NCI-H2227 (cell line): ENCODE measurements around the gene DNAJB11.
"Not testable (repeated sequence)": the region's sequence is repeated elsewhere in the genome, so short reads cannot be mapped to it uniquely, and the experiment has no call there.

Experiments used
- DNase-seq: peaks from one replicate; lab custom pipeline; 2025; ENCODE audit not compliant: unreplicated experiment; lab: John Stamatoyannopoulos, UW

DNAJB11 gene

GRCh38 chr3:186551387-186551786, 19.1 kb upstream of the DNAJB11 start:
- no peak for DNase-seq

DNA sequence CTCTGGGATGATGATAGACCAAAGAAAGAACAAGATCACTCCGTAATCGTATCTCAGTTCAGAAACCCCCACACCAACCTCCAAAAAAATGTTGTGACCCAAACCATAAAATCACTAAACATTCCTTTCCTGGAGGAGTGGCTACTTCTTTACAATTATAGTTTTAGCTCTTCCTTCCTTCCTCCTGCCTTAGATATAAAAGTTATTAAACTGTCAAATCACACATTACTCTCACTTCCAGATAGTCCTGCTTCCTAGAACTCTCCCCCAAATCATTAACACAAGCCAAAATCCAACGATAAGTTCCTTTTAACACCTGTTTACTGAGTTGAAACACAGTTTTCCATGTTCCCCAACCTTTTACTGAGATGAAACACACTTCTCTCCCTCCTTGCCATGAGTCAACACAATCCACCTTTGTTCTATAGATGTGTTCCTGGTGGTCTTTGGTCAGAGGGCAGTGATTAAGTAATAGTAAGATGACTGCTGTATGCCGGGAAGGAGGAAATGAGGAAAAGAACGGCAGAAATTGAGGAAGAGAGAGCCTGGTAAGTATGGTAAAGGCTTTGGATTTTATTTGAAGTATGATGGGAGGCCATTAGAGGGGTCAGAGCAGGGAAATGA, 18.0 kb upstream of the DNAJB11 start:
- no peak for DNase-seq

DNA sequence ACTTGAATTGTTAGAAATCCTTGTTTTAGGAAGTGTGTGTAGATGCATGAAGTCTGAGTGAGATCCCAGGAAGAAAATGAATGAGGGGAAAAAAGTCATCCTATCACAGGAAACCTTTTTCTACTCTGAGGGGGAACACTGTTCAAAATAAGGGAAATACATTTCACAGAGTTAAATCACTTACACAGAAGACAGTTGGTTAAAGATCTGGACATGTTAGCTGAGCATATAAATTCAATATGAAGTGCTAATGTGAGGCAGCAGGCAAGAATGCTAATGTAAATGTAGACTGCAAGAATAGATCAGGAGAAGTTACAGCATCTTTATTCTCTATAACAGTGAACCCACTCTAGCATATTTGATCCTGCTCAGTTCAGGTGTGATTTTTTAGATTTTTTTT, 5.9 kb upstream of the DNAJB11 start:
- no peak for DNase-seq

- no peak for DNase-seq
Measured at GRCh38 chr3:186566772-186567071, 3.8 kb upstream of the DNAJB11 start.

GRCh38 chr3:186567072-186567921, 3.2 kb upstream of the DNAJB11 start, which contains the start of gene TBCCD1:
Gene TBCCD1, minus strand, starts transcription at chr3:186567339. Its CDS starts 3,010 bp downstream, at chr3:186564329.
- peak; percentile 94 for DNase-seq

DNA sequence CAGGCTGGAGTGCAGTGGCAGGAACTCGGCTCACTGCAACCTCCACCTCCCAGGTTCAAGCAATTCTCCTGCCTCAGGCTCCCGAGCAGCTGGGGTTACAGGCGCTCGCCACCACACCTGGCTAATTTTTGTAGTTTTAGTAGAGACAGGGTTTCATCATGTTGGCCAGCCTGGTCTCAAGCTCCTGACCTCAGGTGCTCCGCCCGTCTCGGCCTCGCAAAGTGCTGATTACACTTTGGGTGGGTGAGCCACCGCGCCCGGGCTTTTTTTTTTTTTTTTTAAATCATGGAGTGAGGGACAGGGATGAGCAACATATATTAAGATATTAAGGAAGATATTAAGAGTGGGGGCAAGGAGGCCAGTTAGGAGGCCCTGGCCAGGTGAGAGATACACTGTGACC, 1.2 kb upstream of the DNAJB11 start:
- DNase-seq, result not testable (repeated sequence)

DNA sequence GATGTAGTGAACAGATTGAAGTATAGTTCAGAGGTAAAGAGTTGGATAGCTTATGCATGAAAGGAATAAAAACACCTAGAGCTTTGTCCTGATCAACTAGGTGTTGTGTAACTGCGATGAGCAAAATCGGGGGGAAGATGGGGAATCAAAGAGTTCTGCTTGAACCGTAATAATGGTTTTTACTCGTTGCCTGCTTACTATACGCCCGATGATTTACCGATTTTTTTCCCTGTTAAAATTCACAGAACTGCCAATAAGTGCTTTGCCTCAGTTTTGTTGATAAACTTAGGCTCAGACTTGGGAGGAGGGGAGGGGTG, 783 bp upstream of the DNAJB11 start:
- no peak for DNase-seq

DNA sequence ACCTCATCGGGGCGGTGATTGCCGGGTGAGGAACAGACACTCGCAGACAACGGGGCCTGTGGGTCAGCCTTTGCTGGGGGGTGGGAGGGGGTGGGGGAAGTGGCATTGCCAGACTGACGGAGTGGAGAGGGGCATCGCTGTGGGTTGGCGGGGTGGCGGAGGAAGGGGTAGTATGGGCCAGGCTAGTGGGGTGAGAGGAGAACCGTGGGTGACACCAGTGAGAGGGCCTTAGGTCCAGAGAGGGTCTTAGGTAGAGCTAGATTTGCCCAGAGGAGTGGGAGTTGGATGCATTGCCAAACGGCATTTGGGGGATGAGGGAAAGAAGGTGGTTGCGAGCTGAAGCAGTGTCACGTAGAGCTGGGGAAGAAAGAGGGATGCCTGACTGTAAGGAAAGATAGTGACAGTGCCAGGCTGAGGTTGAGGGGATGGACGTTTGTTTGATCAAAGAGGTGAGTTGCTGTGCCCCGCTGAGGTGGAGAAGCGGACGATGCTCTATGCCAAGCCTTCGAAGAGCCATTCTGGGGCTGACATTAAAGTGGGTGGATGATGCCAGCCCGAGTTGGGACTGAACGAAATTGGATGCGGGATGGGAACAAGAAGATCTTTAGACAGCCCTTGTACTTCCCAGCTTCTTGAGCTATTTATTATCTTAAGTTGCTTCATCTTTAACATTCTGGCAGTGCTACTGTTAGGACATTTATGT, 572 bp downstream of the DNAJB11 start:
- no peak for DNase-seq

- DNase-seq, result no peak
Measured at GRCh38 chr3:186571644-186572013, 1.1 kb downstream of the DNAJB11 start.

DNA sequence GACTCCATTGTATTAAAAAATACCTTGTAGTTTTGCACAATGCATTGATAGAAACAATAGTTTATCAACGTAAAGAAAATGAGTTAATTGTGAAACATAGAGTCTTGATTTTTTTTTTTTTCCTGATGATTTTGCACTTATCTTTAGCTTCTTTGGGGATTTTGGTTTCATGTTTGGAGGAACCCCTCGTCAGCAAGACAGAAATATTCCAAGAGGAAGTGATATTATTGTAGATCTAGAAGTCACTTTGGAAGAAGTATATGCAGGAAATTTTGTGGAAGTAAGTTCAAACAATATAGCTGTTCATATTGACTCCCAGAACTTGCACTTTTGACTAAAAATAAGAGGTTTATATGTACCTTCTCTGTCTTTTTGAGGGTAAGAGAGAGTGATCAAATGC, 7.0 kb downstream of the DNAJB11 start:
- no peak for DNase-seq

DNA sequence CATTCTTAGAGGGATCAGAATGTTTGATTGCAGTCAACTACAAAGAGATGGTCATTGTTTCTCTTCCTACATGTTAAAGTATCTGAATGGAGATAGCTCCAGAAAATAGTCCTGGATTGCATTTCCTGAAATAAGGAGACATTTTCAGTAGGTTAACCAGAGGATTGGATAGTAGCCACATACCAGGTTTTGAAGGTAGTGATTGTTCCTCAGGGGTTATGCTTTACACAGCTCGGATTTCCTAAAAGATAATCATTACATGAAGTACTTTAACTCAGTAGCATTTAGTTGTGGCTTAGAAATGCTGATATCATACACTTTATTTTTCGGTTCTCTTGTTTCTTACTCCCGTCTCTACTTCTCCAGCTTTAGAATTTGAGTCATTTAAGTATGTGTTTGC, 10.3 kb downstream of the DNAJB11 start:
- DNase-seq, result no peak

DNA sequence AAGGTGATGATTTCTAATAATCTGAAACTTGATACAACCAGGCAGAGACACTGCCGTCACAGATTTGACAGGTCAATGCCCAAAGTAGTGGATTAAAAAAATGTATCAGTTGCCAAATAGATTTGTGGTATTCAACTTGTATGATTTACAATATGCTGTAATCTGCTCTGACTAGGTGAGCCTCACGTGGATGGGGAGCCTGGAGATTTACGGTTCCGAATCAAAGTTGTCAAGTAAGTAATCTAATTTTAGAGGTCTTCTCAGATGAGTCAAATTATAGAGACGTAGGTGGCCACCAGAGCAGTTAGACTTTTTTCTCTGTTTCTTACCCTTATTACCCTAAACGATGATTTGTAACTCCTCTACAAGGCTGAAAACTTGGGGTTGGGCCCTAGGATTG, 12.0 kb downstream of the DNAJB11 start:
- DNase-seq, result no peak

GRCh38 chr3:186583831-186584230, 13.3 kb downstream of the DNAJB11 start:
- no peak for DNase-seq

GRCh38 chr3:186586245-186586644, 15.7 kb downstream of the DNAJB11 start:
- DNase-seq, result not testable (repeated sequence)

GRCh38 chr3:186587183-186587582, 16.7 kb downstream of the DNAJB11 start:
- DNase-seq, result no peak

DNA sequence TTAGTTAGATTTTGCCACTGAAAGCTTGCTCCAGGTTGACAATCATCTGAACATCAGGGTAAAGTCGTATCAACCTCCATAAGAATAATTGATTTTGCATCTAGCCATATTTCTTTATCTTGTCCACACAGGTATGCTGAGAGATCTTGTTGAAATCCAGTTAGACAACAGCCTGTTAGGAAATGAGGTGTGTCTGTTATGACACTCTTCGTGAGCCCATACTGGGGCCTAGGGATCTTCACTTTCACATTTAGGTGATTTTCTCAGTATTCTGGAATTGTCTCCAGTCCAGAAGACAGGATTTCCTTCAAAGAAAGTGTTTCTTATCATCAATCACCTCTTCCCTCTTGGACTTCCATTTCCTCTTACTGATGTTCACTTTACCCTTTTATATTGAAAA, 18.1 kb downstream of the DNAJB11 start:
- no peak for DNase-seq

- DNase-seq, result peak; percentile 12
Measured at GRCh38 chr3:186589121-186589520, 18.6 kb downstream of the DNAJB11 start.

DNA sequence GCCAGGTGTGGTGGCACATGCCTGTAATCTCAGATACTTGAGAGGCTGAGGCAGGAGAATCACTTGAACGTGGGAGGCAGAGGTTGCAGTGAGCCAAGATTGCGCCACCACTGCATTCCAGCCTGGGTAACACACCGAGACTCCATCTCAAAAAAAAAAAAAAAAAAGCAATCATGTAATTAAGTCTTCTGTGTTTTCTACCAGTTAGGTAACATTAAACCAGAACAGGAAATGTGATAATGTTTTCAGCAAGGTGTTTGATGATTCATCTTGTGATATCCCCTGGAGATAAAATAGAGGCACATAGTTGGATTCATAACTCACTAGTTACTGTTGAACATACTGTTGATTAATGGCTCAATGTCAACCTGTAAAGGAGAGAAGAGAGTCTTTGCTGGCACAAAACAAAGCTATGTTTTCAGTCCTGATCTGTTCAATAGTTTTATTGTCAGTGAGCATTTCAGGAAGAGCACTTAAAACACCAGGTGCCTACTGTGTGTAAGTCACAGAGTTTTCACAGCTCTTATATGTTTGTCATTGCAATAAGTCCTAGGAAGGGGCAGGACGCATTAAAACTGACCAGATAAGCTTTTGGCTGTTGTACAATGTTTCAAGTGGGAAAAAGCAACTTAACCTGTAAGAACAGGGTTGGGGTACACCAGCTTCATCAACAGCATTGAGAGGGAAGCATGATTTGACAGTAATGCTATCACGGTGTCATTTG, 19.5 kb downstream of the DNAJB11 start:
- no peak for DNase-seq

DNA sequence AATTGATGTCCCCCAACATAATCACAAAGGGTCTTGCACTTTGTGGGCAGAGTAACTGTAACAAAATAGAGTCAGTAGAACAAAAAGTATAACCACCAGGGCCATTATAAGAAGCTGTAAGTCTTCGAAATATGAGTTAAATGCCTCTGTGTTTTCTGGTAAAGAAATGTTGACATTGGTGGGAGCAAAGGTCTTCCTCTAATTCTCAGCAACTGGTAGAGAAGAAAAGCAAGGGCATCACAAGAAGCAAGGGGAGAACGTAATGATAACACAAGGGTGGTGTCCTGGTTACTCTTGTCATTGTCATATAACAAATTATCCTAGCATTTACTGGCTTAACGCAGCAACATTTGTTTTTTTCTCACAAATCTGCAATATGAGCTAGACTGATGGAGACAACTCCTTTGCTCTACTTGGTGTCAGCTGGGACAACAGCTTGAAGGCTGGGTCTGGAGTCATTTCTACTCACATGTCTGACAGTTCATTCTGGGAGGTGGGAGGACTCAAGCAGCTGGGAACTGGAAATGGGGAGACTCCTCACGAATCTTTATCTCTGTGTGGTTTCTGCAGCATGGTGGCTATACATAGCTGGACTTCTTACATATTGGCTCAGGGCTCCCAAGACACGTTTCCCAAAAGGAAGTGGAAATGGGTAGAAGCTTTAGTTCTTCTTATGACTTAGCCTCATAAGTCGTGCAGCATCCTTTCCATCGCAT, 20.2 kb downstream of the DNAJB11 start:
- DNase-seq, result no peak

- no peak for DNase-seq
Measured at GRCh38 chr3:186592682-186593081, 22.2 kb downstream of the DNAJB11 start.

DNA sequence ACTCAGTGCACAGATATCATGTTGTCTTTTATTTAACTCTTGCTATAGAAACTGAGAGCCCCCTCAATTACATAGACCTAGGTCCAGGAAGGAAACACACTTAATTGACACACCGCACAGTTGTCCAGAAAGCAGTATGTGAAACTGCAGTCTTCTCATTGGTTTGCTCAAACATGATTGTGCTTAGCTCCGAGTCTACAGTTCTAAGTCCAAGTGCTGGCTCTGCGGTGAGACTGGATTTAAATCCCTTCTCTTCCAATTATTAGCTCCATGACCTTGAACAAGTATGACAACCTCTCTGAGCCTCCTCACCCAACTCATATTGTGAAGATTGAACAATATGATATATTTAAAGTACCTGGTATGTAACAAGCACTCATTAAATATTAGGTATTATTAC, 23.3 kb downstream of the DNAJB11 start:
- DNase-seq, result no peak
